NB4 (cell line): ENCODE measurements around the gene LMO7.

Experiments used
- CTCF ChIP-seq: IDR thresholded peaks from one replicate; pipeline ENCODE4 v1.5.1; 2012; ENCODE audit warnings: low read depth, low read length
- POLR2A ChIP-seq: IDR thresholded peaks from 2 replicates; pipeline ENCODE4 v1.6.1; 2011; ENCODE audit warnings: mild to moderate bottlenecking; ENCODE audit not compliant: insufficient read length; ENCODE audit errors: extremely low read depth

- TF ChIP-seq POLR2A (no peak), CTCF (no peak)
Observed at GRCh38 chr13:75740031-75740430, 103.9 kb downstream of the LMO7 start.
